ENCODE data around the gene DERL3. TPM values are rescaled to one million over a fixed set of nuclear protein-coding genes. Genes with fewer than 3 reads are reported as not detected.
A peak's percentile ranks its signal among the peaks of the same experiment; 100 is the strongest.

DERL3 gene
- total and polyA plus RNA-seq, 2 of the 13 experiments (the other 11 are each of a cell fraction or from before 2014, with no cell fraction given), result not detected

GRCh38 chr22:23857606-23858483 lies 19.0 kb upstream of the DERL3 start, which contains the start of gene SLC2A11 (continued):
- TF ChIP-seq MXD3 (CRISPR knock-in tag; IDR thresholded peaks at IDR 0.05) (no peak; the same call in 1 of the 2 replicates), ZNF256 (CRISPR knock-in tag; conservative IDR thresholded peaks at IDR 0.05) (no peak), ZC3H13 (CRISPR knock-in tag; IDR thresholded peaks at IDR 0.05) (no peak), ELF3 (CRISPR knock-in tag; IDR thresholded peaks at IDR 0.05) (no peak), ZBTB1 (CRISPR knock-in tag; IDR thresholded peaks at IDR 0.05; ENCODE audit: borderline replicate concordance) (no peak), PBX3 (CRISPR knock-in tag; IDR thresholded peaks at IDR 0.05; ENCODE audit: borderline replicate concordance) (no peak), ZNF17 (CRISPR knock-in tag; IDR thresholded peaks at IDR 0.05) (no peak), THYN1 (CRISPR knock-in tag; IDR thresholded peaks at IDR 0.05; ENCODE audit: borderline replicate concordance, low read depth) (no peak), ZNF564 (CRISPR knock-in tag; IDR thresholded peaks at IDR 0.05) (no peak), ZFP41 (CRISPR knock-in tag; IDR thresholded peaks at IDR 0.05; ENCODE audit: borderline replicate concordance) (peak; percentile 79; the same call in 1 of the 2 replicates), ZNF614 (CRISPR knock-in tag; IDR thresholded peaks at IDR 0.05; ENCODE audit: borderline replicate concordance) (peak; percentile 49; the same call in 1 of the 2 replicates), KLF9 (CRISPR knock-in tag; IDR thresholded peaks at IDR 0.05; ENCODE audit: low read depth) (no peak), ZNF225 (CRISPR knock-in tag; IDR thresholded peaks at IDR 0.05) (peak; percentile 78), ZNF343 (CRISPR knock-in tag; IDR thresholded peaks at IDR 0.05) (no peak), NFE2L2 (IDR thresholded peaks at IDR 0.05; ENCODE audit: low read length) (no peak), ZNF335 (CRISPR knock-in tag; IDR thresholded peaks at IDR 0.05) (0 out of 2 replicates have a peak, but pooled peaks have one; percentile 56), ZMYM3 (CRISPR knock-in tag; IDR thresholded peaks at IDR 0.05) (no peak), ZIK1 (CRISPR knock-in tag; IDR thresholded peaks at IDR 0.05; ENCODE audit: borderline replicate concordance, low read depth) (no peak; the same call in 1 of the 2 replicates), HCFC1 (IDR thresholded peaks at IDR 0.05; ENCODE audit: low read depth, low read length) (no peak), ETV5 (CRISPR knock-in tag; IDR thresholded peaks at IDR 0.05; ENCODE audit: borderline replicate concordance) (no peak), NFIB (CRISPR knock-in tag; IDR thresholded peaks at IDR 0.05; ENCODE audit: borderline replicate concordance) (no peak), PHB2 (IDR thresholded peaks at IDR 0.05; ENCODE audit: partially characterized antibody) (no peak)
- TF ChIP-seq, protein P1, sequence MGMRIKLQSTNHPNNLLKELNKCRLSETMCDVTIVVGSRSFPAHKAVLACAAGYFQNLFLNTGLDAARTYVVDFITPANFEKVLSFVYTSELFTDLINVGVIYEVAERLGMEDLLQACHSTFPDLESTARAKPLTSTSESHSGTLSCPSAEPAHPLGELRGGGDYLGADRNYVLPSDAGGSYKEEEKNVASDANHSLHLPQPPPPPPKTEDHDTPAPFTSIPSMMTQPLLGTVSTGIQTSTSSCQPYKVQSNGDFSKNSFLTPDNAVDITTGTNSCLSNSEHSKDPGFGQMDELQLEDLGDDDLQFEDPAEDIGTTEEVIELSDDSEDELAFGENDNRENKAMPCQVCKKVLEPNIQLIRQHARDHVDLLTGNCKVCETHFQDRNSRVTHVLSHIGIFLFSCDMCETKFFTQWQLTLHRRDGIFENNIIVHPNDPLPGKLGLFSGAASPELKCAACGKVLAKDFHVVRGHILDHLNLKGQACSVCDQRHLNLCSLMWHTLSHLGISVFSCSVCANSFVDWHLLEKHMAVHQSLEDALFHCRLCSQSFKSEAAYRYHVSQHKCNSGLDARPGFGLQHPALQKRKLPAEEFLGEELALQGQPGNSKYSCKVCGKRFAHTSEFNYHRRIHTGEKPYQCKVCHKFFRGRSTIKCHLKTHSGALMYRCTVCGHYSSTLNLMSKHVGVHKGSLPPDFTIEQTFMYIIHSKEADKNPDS (CRISPR knock-in tag; IDR thresholded peaks at IDR 0.05), result no peak
- TF ChIP-seq, protein P2, sequence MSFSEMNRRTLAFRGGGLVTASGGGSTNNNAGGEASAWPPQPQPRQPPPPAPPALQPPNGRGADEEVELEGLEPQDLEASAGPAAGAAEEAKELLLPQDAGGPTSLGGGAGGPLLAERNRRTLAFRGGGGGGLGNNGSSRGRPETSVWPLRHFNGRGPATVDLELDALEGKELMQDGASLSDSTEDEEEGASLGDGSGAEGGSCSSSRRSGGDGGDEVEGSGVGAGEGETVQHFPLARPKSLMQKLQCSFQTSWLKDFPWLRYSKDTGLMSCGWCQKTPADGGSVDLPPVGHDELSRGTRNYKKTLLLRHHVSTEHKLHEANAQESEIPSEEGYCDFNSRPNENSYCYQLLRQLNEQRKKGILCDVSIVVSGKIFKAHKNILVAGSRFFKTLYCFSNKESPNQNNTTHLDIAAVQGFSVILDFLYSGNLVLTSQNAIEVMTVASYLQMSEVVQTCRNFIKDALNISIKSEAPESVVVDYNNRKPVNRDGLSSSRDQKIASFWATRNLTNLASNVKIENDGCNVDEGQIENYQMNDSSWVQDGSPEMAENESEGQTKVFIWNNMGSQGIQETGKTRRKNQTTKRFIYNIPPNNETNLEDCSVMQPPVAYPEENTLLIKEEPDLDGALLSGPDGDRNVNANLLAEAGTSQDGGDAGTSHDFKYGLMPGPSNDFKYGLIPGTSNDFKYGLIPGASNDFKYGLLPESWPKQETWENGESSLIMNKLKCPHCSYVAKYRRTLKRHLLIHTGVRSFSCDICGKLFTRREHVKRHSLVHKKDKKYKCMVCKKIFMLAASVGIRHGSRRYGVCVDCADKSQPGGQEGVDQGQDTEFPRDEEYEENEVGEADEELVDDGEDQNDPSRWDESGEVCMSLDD (CRISPR knock-in tag; IDR thresholded peaks at IDR 0.05; ENCODE audit: borderline replicate concordance), result no peak
